ENCODE measurements around the gene GHRL.

GHRL gene

GRCh38 chr3:10327592-10327991 lies 34.8 kb upstream of the GHRL start:
- DNase-seq (ENCODE audit: low read depth in 2 of 2): no peak

- no peak for DNase-seq (ENCODE audit: low read depth in 2 of 2)
These were observed 29.6 kb upstream of the GHRL start for GRCh38 chr3:10322352-10322710.

- DNase-seq (ENCODE audit: low read depth in 2 of 2): no peak
These were observed 29.0 kb upstream of the GHRL start for GRCh38 chr3:10321630-10322351.

- DNase-seq (ENCODE audit: low read depth in 2 of 2): no peak
These were observed 27.6 kb upstream of the GHRL start for GRCh38 chr3:10320320-10320677.

- DNase-seq (ENCODE audit: low read depth in 2 of 2): no peak
These were observed 27.1 kb upstream of the GHRL start for GRCh38 chr3:10319804-10320203.

GRCh38 chr3:10319251-10319650 lies 26.5 kb upstream of the GHRL start:
- DNase-seq (ENCODE audit: low read depth in 2 of 2): no peak

- DNase-seq (ENCODE audit: low read depth in 2 of 2): no peak
These were observed 25.2 kb upstream of the GHRL start for GRCh38 chr3:10317961-10318350.

GRCh38 chr3:10317311-10317960 lies 24.7 kb upstream of the GHRL start:
- DNase-seq (ENCODE audit: low read depth in 2 of 2): no peak

- no peak for DNase-seq (ENCODE audit: low read depth in 2 of 2)
These were observed 23.1 kb upstream of the GHRL start for GRCh38 chr3:10315771-10316344.

- no peak for DNase-seq (ENCODE audit: low read depth in 2 of 2)
These were observed 22.4 kb upstream of the GHRL start for GRCh38 chr3:10315101-10315500.

- DNase-seq (ENCODE audit: low read depth in 2 of 2): no peak
These were observed 20.1 kb upstream of the GHRL start for GRCh38 chr3:10312861-10313260.

- DNase-seq (ENCODE audit: low read depth in 2 of 2): no peak
These were observed 19.6 kb upstream of the GHRL start for GRCh38 chr3:10312391-10312790.

- no peak for DNase-seq (ENCODE audit: low read depth in 2 of 2)
These were observed 19.0 kb upstream of the GHRL start for GRCh38 chr3:10311710-10312109.

GRCh38 chr3:10310578-10310977 lies 17.8 kb upstream of the GHRL start:
- no peak for DNase-seq (ENCODE audit: low read depth in 2 of 2)

- no peak for DNase-seq (ENCODE audit: low read depth in 2 of 2)
These were observed 17.0 kb upstream of the GHRL start for GRCh38 chr3:10309736-10310135.

- DNase-seq (ENCODE audit: low read depth in 2 of 2): no peak
These were observed 15.9 kb upstream of the GHRL start for GRCh38 chr3:10308678-10309077.

GRCh38 chr3:10306156-10306555 lies 13.4 kb upstream of the GHRL start:
- DNase-seq (ENCODE audit: low read depth in 2 of 2): no peak

- DNase-seq (ENCODE audit: low read depth in 2 of 2): no peak
These were observed 12.7 kb upstream of the GHRL start for GRCh38 chr3:10305331-10305902.

- DNase-seq (ENCODE audit: low read depth in 2 of 2): no peak
These were observed 12.2 kb upstream of the GHRL start for GRCh38 chr3:10304905-10305304.

GRCh38 chr3:10303785-10304184 lies 11.0 kb upstream of the GHRL start:
- DNase-seq (ENCODE audit: low read depth in 2 of 2): no peak

GRCh38 chr3:10303105-10303504 lies 10.4 kb upstream of the GHRL start:
- DNase-seq (ENCODE audit: low read depth in 2 of 2): no peak

- DNase-seq (ENCODE audit: low read depth in 2 of 2): no peak
These were observed 7.3 kb upstream of the GHRL start for GRCh38 chr3:10300087-10300486.

- DNase-seq (ENCODE audit: low read depth in 2 of 2): no peak
These were observed 6.9 kb upstream of the GHRL start for GRCh38 chr3:10299679-10300078.
